GM18519 (cell line): ENCODE measurements around the gene COA8.

ENCODE experiments used
- ATAC-seq: cut with Tn5 transposase; IDR thresholded peaks from one replicate; pipeline ENCODE4 v1.9.1; 2021; ENCODE audit warnings: mild to moderate bottlenecking, moderate library complexity; ENCODE audit not compliant: unreplicated experiment, low FRiP score

Gene COA8

GRCh38 chr14:103562429-103563225 is at the start of gene COA8, which contains the start of gene BAG5:
Gene COA8 (plus strand): TSS chr14:103562960. CDS start chr14:103563002, 42 bp downstream.
Gene BAG5 (minus strand): TSS chr14:103562657. CDS start chr14:103561164, 1,493 bp downstream.
- ATAC-seq, result peak; percentile 60

- no peak for ATAC-seq
Measured at GRCh38 chr14:103514596-103515421, 48.0 kb upstream of the COA8 start.

- ATAC-seq, result no peak
Measured at GRCh38 chr14:103516426-103517173, 46.2 kb upstream of the COA8 start.

- ATAC-seq, result no peak
Measured at GRCh38 chr14:103517174-103517566, 45.6 kb upstream of the COA8 start.

- no peak for ATAC-seq
Measured at GRCh38 chr14:103517721-103518421, 44.9 kb upstream of the COA8 start.

GRCh38 chr14:103518422-103519042 is 44.2 kb upstream of the COA8 start:
- no peak for ATAC-seq

- ATAC-seq, result no peak
Measured at GRCh38 chr14:103519043-103519836, 43.5 kb upstream of the COA8 start.

GRCh38 chr14:103519837-103520212 is 42.9 kb upstream of the COA8 start:
- ATAC-seq, result no peak

GRCh38 chr14:103520269-103520656 is 42.5 kb upstream of the COA8 start:
- ATAC-seq, result no peak

- no peak for ATAC-seq
Measured at GRCh38 chr14:103520657-103521437, 41.9 kb upstream of the COA8 start.

GRCh38 chr14:103521438-103521950 is 41.3 kb upstream of the COA8 start:
- ATAC-seq, result no peak

GRCh38 chr14:103521951-103522563 is 40.7 kb upstream of the COA8 start:
- no peak for ATAC-seq

- ATAC-seq, result no peak
Measured at GRCh38 chr14:103522649-103523574, 39.8 kb upstream of the COA8 start, which contains the start of gene CKB. Gene CKB (minus strand): TSS chr14:103522830. CDS start chr14:103522493, 337 bp downstream.

- no peak for ATAC-seq
Measured at GRCh38 chr14:103523575-103523954, 39.2 kb upstream of the COA8 start.

GRCh38 chr14:103524002-103524935 is 38.5 kb upstream of the COA8 start:
- ATAC-seq, result no peak
